HG02981 (cell line): ENCODE results near the gene MOV10.

Experiments
- ATAC-seq: cut with Tn5 transposase; IDR thresholded peaks from one replicate; pipeline ENCODE4 v1.9.1; 2021; ENCODE audit warnings: mild to moderate bottlenecking, moderate library complexity; ENCODE audit not compliant: unreplicated experiment

The MOV10 gene

GRCh38 chr1:112674986-112675727 is 698 bp downstream of the MOV10 start:
- peak; percentile 34 for ATAC-seq

GRCh38 chr1:112675728-112676381 is 1.4 kb downstream of the MOV10 start:
- ATAC-seq = no peak

- ATAC-seq = no peak
Measured at GRCh38 chr1:112676543-112676942, 2.1 kb downstream of the MOV10 start.

- ATAC-seq = no peak
Measured at GRCh38 chr1:112677501-112677900, 3.0 kb downstream of the MOV10 start.

GRCh38 chr1:112678605-112679004 is 4.1 kb downstream of the MOV10 start:
- ATAC-seq = no peak

- ATAC-seq = no peak
Measured at GRCh38 chr1:112685913-112686312, 11.5 kb downstream of the MOV10 start.

GRCh38 chr1:112686417-112686816 is 12.0 kb downstream of the MOV10 start:
- no peak for ATAC-seq

- ATAC-seq = no peak
Measured at GRCh38 chr1:112686835-112687234, 12.4 kb downstream of the MOV10 start.

- ATAC-seq = no peak
Measured at GRCh38 chr1:112687361-112687760, 12.9 kb downstream of the MOV10 start.

- ATAC-seq = no peak
Measured at GRCh38 chr1:112687785-112688496, 13.5 kb downstream of the MOV10 start.

GRCh38 chr1:112688781-112689193 is 14.3 kb downstream of the MOV10 start:
- no peak for ATAC-seq

- ATAC-seq = no peak
Measured at GRCh38 chr1:112689196-112689841, 14.9 kb downstream of the MOV10 start.

- ATAC-seq = no peak
Measured at GRCh38 chr1:112689842-112690237, 15.4 kb downstream of the MOV10 start.

- ATAC-seq = no peak
Measured at GRCh38 chr1:112692681-112693080, 18.2 kb downstream of the MOV10 start.

- no peak for ATAC-seq
Measured at GRCh38 chr1:112693821-112694220, 19.4 kb downstream of the MOV10 start.

- ATAC-seq = no peak
Measured at GRCh38 chr1:112694363-112694929, 20.0 kb downstream of the MOV10 start.

GRCh38 chr1:112695276-112695675 is 20.8 kb downstream of the MOV10 start:
- ATAC-seq = no peak

GRCh38 chr1:112696578-112697314 is 22.3 kb downstream of the MOV10 start:
- ATAC-seq = no peak

GRCh38 chr1:112697781-112698201 is 23.3 kb downstream of the MOV10 start:
- ATAC-seq = no peak
